Measurements from ENCODE around the gene TOP1. TPM values are rescaled to one million over a fixed set of nuclear protein-coding genes. Genes with fewer than 3 reads are reported as not detected.
"Not testable (repeated sequence)": the region's sequence is repeated elsewhere in the genome, so short reads cannot be mapped to it uniquely, and the experiment has no call there.

Gene TOP1
- total RNA-seq, 2 donors from 2014 or later: 80.6 to 85.5 TPM

DNA sequence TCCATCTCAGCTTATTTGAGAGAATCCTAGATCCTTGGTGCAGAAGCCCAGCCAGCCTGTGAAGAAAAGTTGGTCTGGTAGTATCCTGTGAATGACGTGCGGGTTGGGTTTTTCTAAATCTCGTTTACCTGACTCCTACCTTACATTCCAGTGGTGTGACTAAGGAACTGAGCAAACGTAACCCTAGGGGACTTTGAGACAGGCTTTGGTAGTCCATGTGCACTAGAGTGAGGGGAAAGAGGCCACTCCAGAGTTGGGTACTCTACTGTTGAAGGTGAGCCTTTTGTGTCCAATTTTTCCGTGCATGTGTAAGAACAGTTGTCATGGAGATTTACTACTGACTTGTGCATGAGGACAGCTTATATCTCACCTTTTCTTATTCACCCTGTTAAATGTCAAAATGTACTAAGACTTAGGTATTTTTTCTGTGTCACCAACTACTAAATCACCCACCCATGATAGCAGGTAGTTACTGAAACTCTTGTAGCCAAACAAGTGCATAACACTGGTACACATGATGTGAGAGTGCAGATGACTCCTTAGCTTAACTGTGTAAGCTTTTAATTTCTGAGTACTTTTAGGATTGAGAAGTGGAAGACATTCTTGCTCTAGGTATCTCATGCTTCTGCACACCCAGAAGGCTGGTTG lies 82.4 kb downstream of the TOP1 start:
- Histone ChIP-seq H3K36me3 (peaks cover 26% of the 10 kb centered on the region), H3K27me3 (no peaks in the 10 kb centered on the region)

DNA sequence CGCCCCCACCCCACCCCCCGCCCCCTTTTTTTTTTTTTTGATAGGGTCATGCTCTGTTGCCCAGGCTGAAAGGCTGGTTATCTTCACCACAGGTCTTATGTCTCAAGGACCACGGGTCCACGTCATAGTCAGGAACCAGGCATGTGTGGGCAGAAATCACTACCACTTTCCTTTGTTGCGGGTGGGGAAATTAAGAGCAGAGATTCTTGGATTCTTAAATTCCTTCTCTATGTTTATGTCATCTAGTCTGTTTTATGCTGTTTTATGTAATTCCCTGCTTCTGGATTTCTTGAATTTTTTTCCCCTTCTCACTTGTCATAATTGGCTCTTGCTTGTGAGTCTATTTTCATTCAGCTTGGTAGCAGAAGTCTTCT lies 82.9 kb downstream of the TOP1 start:
- Histone ChIP-seq H3K27me3 (no peaks in the 10 kb centered on the region), H3K9ac (ENCODE audit: low read depth in 2 of 2, low read length in 2 of 2) (no peak overlapping the region), H3K4me3 (no peak overlapping the region), H3K4me1 (no peaks in the 10 kb centered on the region), H3K9me3 (no peaks in the 10 kb centered on the region), H3K36me3 (peaks cover 31% of the 10 kb centered on the region), H3K27ac (no peak overlapping the region)
- TF ChIP-seq, protein P1, sequence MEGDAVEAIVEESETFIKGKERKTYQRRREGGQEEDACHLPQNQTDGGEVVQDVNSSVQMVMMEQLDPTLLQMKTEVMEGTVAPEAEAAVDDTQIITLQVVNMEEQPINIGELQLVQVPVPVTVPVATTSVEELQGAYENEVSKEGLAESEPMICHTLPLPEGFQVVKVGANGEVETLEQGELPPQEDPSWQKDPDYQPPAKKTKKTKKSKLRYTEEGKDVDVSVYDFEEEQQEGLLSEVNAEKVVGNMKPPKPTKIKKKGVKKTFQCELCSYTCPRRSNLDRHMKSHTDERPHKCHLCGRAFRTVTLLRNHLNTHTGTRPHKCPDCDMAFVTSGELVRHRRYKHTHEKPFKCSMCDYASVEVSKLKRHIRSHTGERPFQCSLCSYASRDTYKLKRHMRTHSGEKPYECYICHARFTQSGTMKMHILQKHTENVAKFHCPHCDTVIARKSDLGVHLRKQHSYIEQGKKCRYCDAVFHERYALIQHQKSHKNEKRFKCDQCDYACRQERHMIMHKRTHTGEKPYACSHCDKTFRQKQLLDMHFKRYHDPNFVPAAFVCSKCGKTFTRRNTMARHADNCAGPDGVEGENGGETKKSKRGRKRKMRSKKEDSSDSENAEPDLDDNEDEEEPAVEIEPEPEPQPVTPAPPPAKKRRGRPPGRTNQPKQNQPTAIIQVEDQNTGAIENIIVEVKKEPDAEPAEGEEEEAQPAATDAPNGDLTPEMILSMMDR (IDR thresholded peaks at IDR 0.05): no peak
- DNase-seq: no peak
- intact Hi-C loops (cut with DNase I): no loop called here

More for the DNA sequence above, 82.4 kb downstream of the TOP1 start:
- Histone ChIP-seq H3K27ac (no peak overlapping the region), H3K4me3 (no peak overlapping the region), H3K4me1 (no peaks in the 10 kb centered on the region), H3K9ac (ENCODE audit: low read depth in 2 of 2, low read length in 2 of 2) (no peak overlapping the region), H3K9me3 (no peaks in the 10 kb centered on the region)
- TF ChIP-seq, protein P1 (IDR thresholded peaks at IDR 0.05): no peak
- intact Hi-C loops (cut with DNase I): no loop called here
- DNase-seq: no peak

DNA sequence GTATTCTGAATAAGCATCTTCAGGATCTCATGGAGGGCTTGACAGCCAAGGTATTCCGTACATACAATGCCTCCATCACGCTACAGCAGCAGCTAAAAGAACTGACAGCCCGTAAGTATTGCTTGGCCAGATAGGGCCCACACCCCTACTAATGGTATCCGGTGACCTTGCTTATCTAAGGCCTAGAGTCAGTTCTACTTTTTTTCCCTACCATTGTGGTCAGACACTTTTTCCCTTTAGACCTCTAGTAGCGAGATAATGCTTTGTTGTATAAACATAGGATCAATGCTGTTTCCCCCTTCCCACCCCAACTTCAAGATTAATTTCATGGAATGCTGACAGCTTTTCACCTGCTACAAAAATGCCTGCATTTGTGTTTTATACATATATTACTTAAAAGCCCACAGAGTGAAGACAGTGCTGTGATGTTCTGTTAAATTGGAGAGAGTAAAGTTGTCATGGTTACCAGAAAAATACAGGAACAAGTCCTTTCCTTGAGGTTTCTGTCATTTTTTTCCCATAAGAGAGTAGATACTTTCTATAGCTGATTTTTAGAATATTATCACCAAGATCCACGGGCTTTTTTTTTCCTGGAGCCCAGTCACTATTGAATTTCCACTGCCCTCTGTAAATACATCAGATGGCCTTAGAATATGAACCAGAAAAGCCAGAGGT lies 87.8 kb downstream of the TOP1 start:
- Histone ChIP-seq H3K9me3 (no peaks in the 10 kb centered on the region), H3K36me3 (peaks cover 39% of the 10 kb centered on the region), H3K9ac (ENCODE audit: low read depth in 2 of 2, low read length in 2 of 2) (no peak overlapping the region), H3K4me3 (no peak overlapping the region), H3K27me3 (no peaks in the 10 kb centered on the region), H3K27ac (no peak overlapping the region), H3K4me1 (no peaks in the 10 kb centered on the region)
- no peak for DNase-seq
- TF ChIP-seq, protein P1 (IDR thresholded peaks at IDR 0.05): no peak
- intact Hi-C loops (cut with DNase I): no loop called here

DNA sequence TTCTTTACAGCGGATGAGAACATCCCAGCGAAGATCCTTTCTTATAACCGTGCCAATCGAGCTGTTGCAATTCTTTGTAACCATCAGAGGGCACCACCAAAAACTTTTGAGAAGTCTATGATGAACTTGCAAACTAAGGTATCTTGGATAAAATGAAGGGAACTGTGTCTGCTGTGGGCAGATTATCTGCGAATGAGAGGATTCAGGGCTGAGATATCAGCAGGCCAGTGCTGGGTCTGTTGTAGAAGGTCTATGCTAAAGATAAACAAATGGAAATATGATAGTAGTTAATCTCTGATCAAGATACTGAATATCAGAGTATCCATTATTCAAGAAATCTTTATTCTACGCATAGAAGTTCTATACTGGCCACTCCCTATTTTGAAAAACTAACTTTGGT lies 89.5 kb downstream of the TOP1 start:
- Histone ChIP-seq H3K27ac (peak overlapping the region; percentile 3), H3K36me3 (peaks cover 31% of the 10 kb centered on the region)
- H3K4me1 ChIP-seq; DNase-seq; H3K9ac ChIP-seq (ENCODE audit: low read depth in 2 of 2, low read length in 2 of 2); H3K27me3 ChIP-seq; intact Hi-C loops (cut with DNase I); H3K4me3 ChIP-seq; H3K9me3 ChIP-seq: not testable (repeated sequence)

DNA sequence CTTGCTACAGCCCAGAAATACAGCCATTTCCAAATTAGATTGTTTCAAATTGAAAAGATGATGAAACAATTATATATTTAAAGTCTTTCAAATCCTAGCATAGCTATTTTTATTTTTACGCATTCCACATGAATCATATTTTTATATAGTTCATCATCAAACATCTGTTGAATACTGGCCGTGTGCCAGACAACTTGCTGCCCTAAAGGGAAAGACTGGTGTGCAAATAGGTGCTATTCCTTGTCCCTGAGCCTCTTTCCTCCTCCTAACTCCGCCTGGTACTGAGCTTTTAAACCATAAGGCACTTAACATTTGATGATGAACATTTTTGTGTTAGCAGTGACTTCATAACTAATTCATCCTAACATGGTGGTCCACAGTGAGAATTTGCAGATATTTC lies 90.0 kb downstream of the TOP1 start:
- H3K27me3 ChIP-seq: no peaks in the 10 kb centered on the region
- no peak overlapping the region for H3K4me3 ChIP-seq
- no peak overlapping the region for H3K9ac ChIP-seq (ENCODE audit: low read depth in 2 of 2, low read length in 2 of 2)
- no peaks in the 10 kb centered on the region for H3K9me3 ChIP-seq
- no peaks in the 10 kb centered on the region for H3K4me1 ChIP-seq
- DNase-seq: no peak
- H3K27ac ChIP-seq: peak overlapping the region; percentile 3
- intact Hi-C loops (cut with DNase I): no loop called here
- TF ChIP-seq, protein P1 (IDR thresholded peaks at IDR 0.05): no peak
- peaks cover 28% of the 10 kb centered on the region for H3K36me3 ChIP-seq

All from colonic mucosa (tissue), 4 donors.